GM12891 (cell line): ENCODE measurements around the gene ZC3H18.

Experiments used
- POLR2A ChIP-seq: IDR thresholded peaks from 2 replicates; pipeline ENCODE4 v1.6.1; 2011; ENCODE audit warnings: low read depth, low read length, control low read depth
- POLR2AphosphoS5 ChIP-seq: IDR thresholded peaks from 2 replicates; pipeline ENCODE4 v1.6.1; 2011; ENCODE audit warnings: low read depth, low read length, control low read depth
- POU2F2 ChIP-seq: IDR thresholded peaks from 2 replicates; pipeline ENCODE4 v1.6.1; 2011; ENCODE audit warnings: low read depth, mild to moderate bottlenecking, control low read depth, low read length, moderate library complexity
- TAF1 ChIP-seq: IDR thresholded peaks from 2 replicates; pipeline ENCODE4 v1.6.1; 2011; ENCODE audit warnings: low read depth, low read length, control low read depth

DNA sequence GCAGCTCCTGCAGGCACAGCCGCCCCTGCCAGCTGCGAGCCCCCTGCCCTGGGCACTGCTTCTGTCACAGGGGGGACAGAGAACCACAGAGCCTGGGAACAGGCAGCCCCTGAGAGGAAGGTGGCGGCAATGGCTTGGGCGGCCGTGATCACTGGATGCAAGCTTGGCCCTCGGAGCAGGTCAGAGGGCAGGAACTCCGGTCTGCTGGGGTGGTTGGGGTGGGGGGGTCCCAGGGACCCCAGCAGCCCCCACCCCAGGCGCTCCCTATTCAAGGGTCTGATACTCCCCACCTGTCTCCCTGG is 82.5 kb downstream of the ZC3H18 start:
- TF ChIP-seq POLR2A, result no peak
- no peak for TF ChIP-seq TAF1
- TF ChIP-seq POLR2AphosphoS5, result no peak
- no peak for TF ChIP-seq POU2F2
